ENCODE results near the gene ANO1.

DNA sequence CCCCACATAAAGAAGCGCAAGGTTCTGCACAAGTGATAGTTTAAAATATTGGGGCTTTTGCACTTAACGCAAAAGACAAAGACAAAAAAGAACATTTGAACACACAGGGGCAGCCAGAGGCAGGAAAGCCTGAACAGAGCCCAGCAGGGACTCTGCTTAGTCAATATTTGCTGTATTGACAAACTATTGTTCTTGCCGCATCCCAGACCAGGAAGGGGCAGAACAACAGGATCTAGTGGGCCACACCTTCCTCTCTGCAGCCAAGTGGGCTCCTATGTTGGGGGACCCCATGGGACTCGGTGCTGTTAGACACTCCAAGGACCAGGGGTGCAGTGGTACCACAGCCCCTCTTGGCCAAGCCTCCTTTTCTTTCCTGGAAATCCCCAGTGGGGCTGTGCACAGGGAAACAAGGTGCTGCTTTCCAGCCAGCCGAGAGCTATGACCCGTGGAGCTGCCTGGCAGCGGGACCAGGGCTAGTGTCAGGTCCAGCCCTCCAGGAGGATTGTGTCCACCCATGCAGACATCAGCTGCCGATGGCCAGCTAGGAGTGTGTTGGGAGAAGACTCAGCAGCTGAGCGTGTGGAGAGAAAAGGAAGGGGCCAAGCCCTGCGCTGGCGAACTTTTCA, 43.3 kb upstream of the ANO1 start:
- TF ChIP-seq, protein P1, sequence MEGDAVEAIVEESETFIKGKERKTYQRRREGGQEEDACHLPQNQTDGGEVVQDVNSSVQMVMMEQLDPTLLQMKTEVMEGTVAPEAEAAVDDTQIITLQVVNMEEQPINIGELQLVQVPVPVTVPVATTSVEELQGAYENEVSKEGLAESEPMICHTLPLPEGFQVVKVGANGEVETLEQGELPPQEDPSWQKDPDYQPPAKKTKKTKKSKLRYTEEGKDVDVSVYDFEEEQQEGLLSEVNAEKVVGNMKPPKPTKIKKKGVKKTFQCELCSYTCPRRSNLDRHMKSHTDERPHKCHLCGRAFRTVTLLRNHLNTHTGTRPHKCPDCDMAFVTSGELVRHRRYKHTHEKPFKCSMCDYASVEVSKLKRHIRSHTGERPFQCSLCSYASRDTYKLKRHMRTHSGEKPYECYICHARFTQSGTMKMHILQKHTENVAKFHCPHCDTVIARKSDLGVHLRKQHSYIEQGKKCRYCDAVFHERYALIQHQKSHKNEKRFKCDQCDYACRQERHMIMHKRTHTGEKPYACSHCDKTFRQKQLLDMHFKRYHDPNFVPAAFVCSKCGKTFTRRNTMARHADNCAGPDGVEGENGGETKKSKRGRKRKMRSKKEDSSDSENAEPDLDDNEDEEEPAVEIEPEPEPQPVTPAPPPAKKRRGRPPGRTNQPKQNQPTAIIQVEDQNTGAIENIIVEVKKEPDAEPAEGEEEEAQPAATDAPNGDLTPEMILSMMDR (IDR thresholded peaks at IDR 0.05; ENCODE audit: low read length) = no peak
- TF ChIP-seq EZH2 (IDR thresholded peaks at IDR 0.05; ENCODE audit: borderline replicate concordance, low read length) = no peak
